Mesenchymal stem cell (in vitro differentiated cells and primary cell): ENCODE data around the gene IL1RAPL1.

Experiments used
- DNase-seq: peaks from one replicate; pipeline ENCODE4 v3.0.0-alpha.2; 2013
- H2AFZ ChIP-seq: one replicate; pipeline ENCODE4 v1.6.1; 2013; ENCODE audit warnings: low read depth, mild to moderate bottlenecking, control low read depth, inconsistent platforms, low read length, moderate library complexity
- H2AK5ac ChIP-seq: 2 replicates; pipeline ENCODE4 v1.6.1; 2013; ENCODE audit warnings: low read length, moderate library complexity, mild to moderate bottlenecking, inconsistent platforms; ENCODE audit not compliant: severe bottlenecking
- H2BK120ac ChIP-seq: one replicate; pipeline ENCODE4 v1.6.1; 2013; ENCODE audit warnings: low read depth, mild to moderate bottlenecking, inconsistent platforms, low read length, moderate library complexity
- H2BK12ac ChIP-seq, 2 experiments: one replicate each; pipeline ENCODE4 v1.6.1; 2013; ENCODE audit warnings: inconsistent platforms in 2 of 2, low read length in 2 of 2, mild to moderate bottlenecking in 2 of 2, moderate library complexity in 2 of 2, control low read depth in 1 of 2
- H2BK15ac ChIP-seq: one replicate; pipeline ENCODE4 v1.6.1; 2013; ENCODE audit warnings: mild to moderate bottlenecking, low read depth, inconsistent platforms; ENCODE audit not compliant: poor library complexity, severe bottlenecking
- H2BK5ac ChIP-seq: 2 replicates; pipeline ENCODE4 v1.6.1; 2013; ENCODE audit warnings: low read depth, mild to moderate bottlenecking, low read length, control low read depth, inconsistent platforms; ENCODE audit not compliant: poor library complexity, severe bottlenecking
- H3K14ac ChIP-seq, 2 experiments: one replicate each; pipeline ENCODE4 v1.6.1; 2013; ENCODE audit warnings: inconsistent platforms in 2 of 2, low read length in 2 of 2, control low read depth in 1 of 2, mild to moderate bottlenecking in 1 of 2, moderate library complexity in 1 of 2
- H3K18ac ChIP-seq, 2 experiments: one replicate each; pipeline ENCODE4 v1.6.1; 2013; ENCODE audit warnings: inconsistent platforms in 2 of 2, low read length in 2 of 2, control low read depth in 1 of 2, low read depth in 1 of 2, mild to moderate bottlenecking in 1 of 2
- H3K23ac ChIP-seq, 2 experiments: one replicate each; pipeline ENCODE4 v1.6.1; 2013; ENCODE audit warnings: inconsistent platforms in 2 of 2, low read length in 2 of 2, mild to moderate bottlenecking in 2 of 2, moderate library complexity in 2 of 2, control low read depth in 1 of 2
- H3K27ac ChIP-seq: 2 replicates; pipeline ENCODE4 v1.5.1; 2013; ENCODE audit warnings: mild to moderate bottlenecking, moderate library complexity, low read length, control low read depth, inconsistent platforms; ENCODE audit not compliant: poor library complexity, severe bottlenecking
- H3K27me3 ChIP-seq, 2 experiments: 2 replicates each; pipeline versions ENCODE4 v1.6.1 to v1.7.0; 2013; ENCODE audit warnings: low read length in 2 of 2, mild to moderate bottlenecking in 2 of 2, moderate library complexity in 2 of 2, control low read depth in 1 of 2, inconsistent platforms in 1 of 2; ENCODE audit not compliant: control insufficient read depth in 1 of 2, insufficient read depth in 1 of 2
- H3K36me3 ChIP-seq, 2 experiments: 2 replicates each; pipeline versions ENCODE4 v1.6.1 to v1.7.0; 2013; ENCODE audit warnings: low read length in 2 of 2, control low read depth in 1 of 2, inconsistent platforms in 1 of 2, low read depth in 1 of 2, mild to moderate bottlenecking in 1 of 2; ENCODE audit not compliant: insufficient read depth in 2 of 2, control insufficient read depth in 1 of 2
- H3K4ac ChIP-seq, 2 experiments: one replicate each; pipeline ENCODE4 v1.6.1; 2013; ENCODE audit warnings: inconsistent platforms in 2 of 2, low read length in 2 of 2, mild to moderate bottlenecking in 2 of 2, moderate library complexity in 2 of 2, control low read depth in 1 of 2, low read depth in 1 of 2
- H3K4me1 ChIP-seq: 2 replicates; pipeline ENCODE4 v1.6.1; 2013; ENCODE audit warnings: low read depth, low read length, control low read depth; ENCODE audit not compliant: control insufficient read depth, insufficient read depth
- H3K4me2 ChIP-seq: 2 replicates; pipeline ENCODE4 v1.6.1; 2013; ENCODE audit warnings: low read length, mild to moderate bottlenecking, inconsistent platforms; ENCODE audit not compliant: poor library complexity, severe bottlenecking
- H3K4me3 ChIP-seq, 2 experiments: 2 replicates each; pipeline versions ENCODE4 v1.5.1 to v1.7.0; 2013; ENCODE audit warnings: low read length in 2 of 2, mild to moderate bottlenecking in 2 of 2, control low read depth in 1 of 2, low read depth in 1 of 2; ENCODE audit not compliant: insufficient read depth in 1 of 2
- H3K79me1 ChIP-seq: replicated peaks from 2 replicates; pipeline ENCODE4 v1.6.1; 2013; ENCODE audit warnings: mild to moderate bottlenecking, control low read depth, low read length, inconsistent platforms; ENCODE audit not compliant: poor library complexity, severe bottlenecking
- H3K9ac ChIP-seq: 2 replicates; pipeline ENCODE4 v1.7.0; 2013; ENCODE audit warnings: mild to moderate bottlenecking, low read length, moderate library complexity
- H3K9me3 ChIP-seq: 2 replicates; pipeline ENCODE4 v1.7.0; 2013; ENCODE audit warnings: mild to moderate bottlenecking, low read length; ENCODE audit not compliant: control insufficient read depth
- H4K8ac ChIP-seq: one replicate; pipeline ENCODE4 v1.6.1; 2013; ENCODE audit warnings: inconsistent platforms, mild to moderate bottlenecking, low read length, moderate library complexity
- H4K91ac ChIP-seq: one replicate; pipeline ENCODE4 v1.6.1; 2013; ENCODE audit warnings: mild to moderate bottlenecking, low read length, inconsistent platforms
- WGBS: methylation state at CpG from one replicate; pipeline ENCODE4 v1.1.7; 2013; ENCODE audit warnings: mixed read lengths; 5-methylcytosine and 5-hydroxymethylcytosine counted together

The IL1RAPL1 gene

DNA sequence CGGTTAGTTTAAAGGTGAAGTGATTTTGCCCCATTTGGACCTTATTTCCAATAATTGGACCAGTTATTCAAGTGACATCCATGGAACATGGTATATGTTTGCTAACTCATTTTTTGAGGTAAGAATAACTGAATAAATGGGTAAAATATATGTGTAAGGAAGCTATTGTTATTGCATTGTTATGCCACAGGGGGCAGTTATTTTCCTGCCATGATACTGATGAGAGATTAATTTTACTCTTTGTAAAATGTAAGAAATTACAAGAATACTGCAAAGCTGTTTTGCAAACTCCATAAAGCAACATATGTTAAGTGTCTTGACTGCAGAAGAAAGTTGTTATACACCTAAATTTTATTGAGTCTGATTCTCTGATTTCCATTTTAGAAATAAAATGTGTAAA is 114.0 kb downstream of the IL1RAPL1 start:
- 100% methylated on average over 1 of the region's 1 CpG for WGBS
- H3K4ac ChIP-seq = no peak overlapping the region

DNA sequence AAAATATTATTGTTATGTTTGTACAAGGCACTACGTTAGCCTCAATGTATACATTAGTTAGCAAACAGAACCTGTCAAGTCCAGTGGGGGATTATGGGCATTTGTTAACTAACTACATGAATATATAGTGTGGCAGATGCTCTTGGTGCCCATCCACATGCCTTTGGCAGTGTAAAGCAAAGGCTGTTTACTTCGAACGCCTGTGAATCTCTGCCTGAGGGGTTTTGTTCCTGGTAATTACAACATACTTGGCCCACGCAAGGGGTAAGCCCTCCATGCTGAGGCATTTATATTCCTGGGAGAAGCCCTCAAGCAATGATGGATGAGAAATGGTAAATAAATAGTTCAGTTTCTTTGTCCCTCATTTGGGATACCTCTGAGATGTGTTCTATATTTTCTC is 119.7 kb downstream of the IL1RAPL1 start:
- no peak for DNase-seq
- Histone ChIP-seq H2BK120ac (no peak overlapping the region), H4K8ac (no peak overlapping the region), H3K14ac (no peak overlapping the region), H4K91ac (no peak overlapping the region), H3K79me1 (no peaks in the 10 kb centered on the region), H2BK12ac (no peak overlapping the region), H3K4me3 (no peak overlapping the region), H3K18ac (no peak overlapping the region), H3K4ac (no peak overlapping the region), H3K9ac (no peak overlapping the region), H3K4me2 (no peak overlapping the region), H2AK5ac (no peak overlapping the region), H3K23ac (no peak overlapping the region), H3K27ac (no peak overlapping the region), H2AFZ (no peak overlapping the region), H3K9me3 (peaks cover 2% of the 10 kb centered on the region), H2BK15ac (no peak overlapping the region), H2BK5ac (no peak overlapping the region), H3K4me1 (no peaks in the 10 kb centered on the region), H3K36me3 (no peaks in the 10 kb centered on the region), H3K27me3 (no peaks in the 10 kb centered on the region)
- 84% methylated on average over 3 of the region's 4 CpGs for WGBS

More for the DNA sequence above, 114.0 kb downstream of the IL1RAPL1 start:
- no peaks in the 10 kb centered on the region for H3K79me1 ChIP-seq
- no peak overlapping the region for H3K27ac ChIP-seq
- H2BK120ac ChIP-seq = no peak overlapping the region
- no peak overlapping the region for H4K91ac ChIP-seq
- H3K9me3 ChIP-seq = no peaks in the 10 kb centered on the region
- no peak overlapping the region for H2BK15ac ChIP-seq
- no peaks in the 10 kb centered on the region for H3K36me3 ChIP-seq
- H3K4me1 ChIP-seq = no peaks in the 10 kb centered on the region
- no peak overlapping the region for H3K18ac ChIP-seq
- H2BK5ac ChIP-seq = no peak overlapping the region
- no peak overlapping the region for H4K8ac ChIP-seq
- H2BK12ac ChIP-seq = no peak overlapping the region
- no peak overlapping the region for H3K4me3 ChIP-seq
- no peak overlapping the region for H3K23ac ChIP-seq
- H3K14ac ChIP-seq = no peak overlapping the region
- H3K27me3 ChIP-seq = no peaks in the 10 kb centered on the region
- H2AK5ac ChIP-seq = no peak overlapping the region
- no peak for DNase-seq
- no peak overlapping the region for H3K4me2 ChIP-seq
- no peak overlapping the region for H3K9ac ChIP-seq
- no peak overlapping the region for H2AFZ ChIP-seq

GRCh38 chrX:28709421-28709820 is 122.2 kb downstream of the IL1RAPL1 start:
- DNase-seq = no peak
- no peaks in the 10 kb centered on the region for H3K4me1 ChIP-seq

GRCh38 chrX:28717864-28718263 is 130.6 kb downstream of the IL1RAPL1 start:
- no peak overlapping the region for H3K4me3 ChIP-seq
- H4K8ac ChIP-seq = no peak overlapping the region
- no peak overlapping the region for H3K23ac ChIP-seq
- no peak overlapping the region for H4K91ac ChIP-seq
- no peak overlapping the region for H2BK5ac ChIP-seq
- H2BK15ac ChIP-seq = no peak overlapping the region
- H3K9ac ChIP-seq = no peak overlapping the region
- no peak overlapping the region for H2AK5ac ChIP-seq
- H2BK120ac ChIP-seq = no peak overlapping the region
- H3K4ac ChIP-seq = no peak overlapping the region
- no peaks in the 10 kb centered on the region for H3K4me1 ChIP-seq
- no peak overlapping the region for H2AFZ ChIP-seq
- no peak overlapping the region for H3K4me2 ChIP-seq
- H3K36me3 ChIP-seq = no peaks in the 10 kb centered on the region
- no peak overlapping the region for H3K18ac ChIP-seq
- DNase-seq = no peak
- no peak overlapping the region for H3K14ac ChIP-seq
- H3K79me1 ChIP-seq = no peaks in the 10 kb centered on the region
- no peak overlapping the region for H3K27ac ChIP-seq
- H2BK12ac ChIP-seq = no peak overlapping the region
- H3K9me3 ChIP-seq = no peaks in the 10 kb centered on the region
- no peaks in the 10 kb centered on the region for H3K27me3 ChIP-seq

More at GRCh38 chrX:28709421-28709820, 122.2 kb downstream of the IL1RAPL1 start:
- Histone ChIP-seq H2AK5ac (no peak overlapping the region), H3K36me3 (no peaks in the 10 kb centered on the region), H2BK12ac (no peak overlapping the region), H2BK15ac (no peak overlapping the region), H2AFZ (no peak overlapping the region), H3K9ac (no peak overlapping the region), H3K23ac (no peak overlapping the region), H3K4ac (no peak overlapping the region), H4K91ac (no peak overlapping the region), H3K79me1 (no peaks in the 10 kb centered on the region), H3K9me3 (peaks cover 2% of the 10 kb centered on the region), H3K27me3 (no peaks in the 10 kb centered on the region), H3K4me2 (no peak overlapping the region), H3K27ac (no peak overlapping the region), H3K4me3 (no peak overlapping the region), H2BK120ac (no peak overlapping the region), H3K18ac (no peak overlapping the region), H4K8ac (no peak overlapping the region), H3K14ac (no peak overlapping the region), H2BK5ac (no peak overlapping the region)
- 80% methylated on average over 3 of the region's 3 CpGs for WGBS
